Measurements from ENCODE around the gene IFNG.

IFNG gene

DNA sequence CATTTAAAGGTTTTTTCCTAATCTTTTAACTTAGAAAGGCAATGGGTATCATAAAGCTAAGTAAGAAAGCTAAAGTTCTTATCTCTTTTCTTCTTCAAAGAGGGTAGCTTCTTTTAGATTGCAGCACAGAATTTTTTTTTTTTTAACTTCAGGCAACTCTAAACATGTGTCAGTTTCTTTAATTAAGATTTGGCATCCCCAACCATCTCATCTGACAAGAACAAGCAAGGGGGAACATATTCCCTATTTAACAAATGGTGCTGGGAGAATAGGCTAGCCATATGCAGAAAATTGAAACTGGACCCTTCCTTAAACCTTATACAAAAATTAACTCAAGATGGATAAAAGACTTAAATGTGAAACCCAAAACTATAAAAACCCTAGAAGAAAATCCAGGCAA lies 14.3 kb upstream of the IFNG start:
- H3K36me3 ChIP-seq: no peaks in the 10 kb centered on the region
- H3K4me2 ChIP-seq: no peak overlapping the region
- no peaks in the 10 kb centered on the region for H3K27me3 ChIP-seq
- H3K4me1 ChIP-seq: peaks cover 0 to 12% (median 7%) of the 10 kb centered on the region in 10 experiments; a peak in 12 of 20 replicates
- H3K27ac ChIP-seq: no peak overlapping the region
- TF ChIP-seq Cebpa-rat (IDR thresholded peaks at IDR 0.05): no peak
- H3K9me3 ChIP-seq (replicated peaks in 1 of 11): peaks cover 0 to 5% (median 0%) of the 10 kb centered on the region in 11 experiments; a peak in 3 of 22 replicates
- no peaks in the 10 kb centered on the region for H4K20me1 ChIP-seq
- H3K4me3 ChIP-seq: no peak overlapping the region
- H3K9ac ChIP-seq: no peak overlapping the region

GRCh38 chr12:68170726-68171125 lies 11.2 kb upstream of the IFNG start:
- Histone ChIP-seq H3K36me3 (no peaks in the 10 kb centered on the region), H3K9me3 (replicated peaks in 1 of 11) (peaks cover 0 to 5% (median 0%) of the 10 kb centered on the region in 11 experiments; a peak in 3 of 22 replicates), H3K4me1 (peaks cover 0 to 7% (median 3%) of the 10 kb centered on the region in 10 experiments; a peak in 12 of 20 replicates), H3K4me3 (no peak overlapping the region), H4K20me1 (no peaks in the 10 kb centered on the region), H3K9ac (no peak overlapping the region), H3K27ac (no peak overlapping the region), H3K4me2 (no peak overlapping the region), H3K27me3 (no peaks in the 10 kb centered on the region)
- TF ChIP-seq Cebpa-rat (IDR thresholded peaks at IDR 0.05): no peak

- H3K4me2 ChIP-seq: no peak overlapping the region
- H3K9me3 ChIP-seq (replicated peaks in 1 of 11): peaks cover 0 to 4% (median 0%) of the 10 kb centered on the region in 11 experiments; a peak in 2 of 22 replicates
- no peaks in the 10 kb centered on the region for H3K27me3 ChIP-seq
- H4K20me1 ChIP-seq: no peaks in the 10 kb centered on the region
- H3K9ac ChIP-seq: no peak overlapping the region
- 0 out of 20 replicates have a peak, but pooled peaks cover 0 to 3% (median 0%) of the 10 kb centered on the region in 10 experiments for H3K4me1 ChIP-seq
- H3K36me3 ChIP-seq: no peaks in the 10 kb centered on the region
- TF ChIP-seq Cebpa-rat (IDR thresholded peaks at IDR 0.05): no peak
- no peak overlapping the region for H3K4me3 ChIP-seq
- H3K27ac ChIP-seq: no peak overlapping the region
Measured at GRCh38 chr12:68169213-68169889, 9.8 kb upstream of the IFNG start.

DNA sequence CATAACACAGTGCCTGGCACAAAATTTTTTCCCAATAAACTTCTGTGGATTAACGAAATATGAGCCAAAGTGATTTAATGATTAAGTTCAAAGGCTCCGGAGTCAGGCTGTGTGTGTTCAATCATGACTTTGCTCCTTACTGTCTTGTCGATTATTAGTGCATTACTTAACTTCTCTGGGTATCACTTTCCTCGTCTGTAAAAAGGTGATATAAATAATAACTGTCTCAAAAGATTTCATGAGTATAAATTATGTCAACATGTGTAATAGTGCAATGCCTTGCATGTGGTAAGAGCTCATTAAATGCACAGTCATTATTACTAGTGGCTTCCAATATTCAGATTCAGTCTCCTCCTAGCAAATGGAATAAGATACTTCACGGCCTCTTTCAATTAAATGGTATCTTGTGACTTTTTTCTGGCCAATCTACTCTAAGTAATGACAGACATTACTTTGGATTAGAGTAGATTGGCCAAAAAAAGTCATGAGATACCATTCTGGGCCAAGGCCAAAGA lies 6.8 kb upstream of the IFNG start:
- Histone ChIP-seq H3K27ac (no peak overlapping the region), H3K27me3 (no peaks in the 10 kb centered on the region), H3K36me3 (no peaks in the 10 kb centered on the region), H3K9me3 (replicated peaks in 1 of 11) (no peaks in the 10 kb centered on the region), H3K4me1 (0 out of 20 replicates have a peak, but pooled peaks cover 0 to 3% (median 0%) of the 10 kb centered on the region in 10 experiments), H3K4me3 (no peak overlapping the region), H4K20me1 (no peaks in the 10 kb centered on the region), H3K4me2 (no peak overlapping the region), H3K9ac (no peak overlapping the region)
- no peak for TF ChIP-seq Cebpa-rat (IDR thresholded peaks at IDR 0.05)

DNA sequence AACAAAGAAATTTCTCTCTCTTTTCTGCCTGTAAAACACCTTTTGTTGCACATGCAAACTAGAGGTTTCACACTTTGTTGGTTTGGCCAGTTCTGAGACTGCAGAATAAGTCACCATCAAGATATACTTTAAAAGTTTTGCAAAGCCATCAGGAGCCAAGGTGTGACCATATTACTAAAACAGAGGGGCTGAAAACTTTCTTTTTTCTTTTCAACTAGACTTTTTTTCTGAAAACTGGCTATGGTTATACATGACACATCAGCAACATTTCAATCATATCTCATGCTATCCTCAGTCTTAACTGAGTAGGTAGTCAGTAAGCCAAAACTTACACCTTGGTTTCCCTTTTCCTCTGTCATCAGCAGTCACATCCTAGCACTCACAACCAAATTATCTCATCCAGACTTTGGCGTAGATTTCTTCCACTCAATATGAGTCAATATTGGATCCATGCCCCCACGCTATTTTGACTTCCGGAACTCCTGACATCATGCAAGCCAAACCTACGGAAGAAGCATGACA lies 4.1 kb upstream of the IFNG start:
- Histone ChIP-seq H3K27ac (no peak overlapping the region), H3K4me1 (0 out of 20 replicates have a peak, but pooled peaks cover 0 to under 1% (median 0%) of the 10 kb centered on the region in 10 experiments), H4K20me1 (no peaks in the 10 kb centered on the region), H3K27me3 (no peaks in the 10 kb centered on the region), H3K4me2 (no peak overlapping the region), H3K9ac (no peak overlapping the region), H3K4me3 (no peak overlapping the region), H3K9me3 (replicated peaks in 1 of 11) (no peaks in the 10 kb centered on the region), H3K36me3 (no peaks in the 10 kb centered on the region)
- no peak for TF ChIP-seq Cebpa-rat (IDR thresholded peaks at IDR 0.05)

DNA sequence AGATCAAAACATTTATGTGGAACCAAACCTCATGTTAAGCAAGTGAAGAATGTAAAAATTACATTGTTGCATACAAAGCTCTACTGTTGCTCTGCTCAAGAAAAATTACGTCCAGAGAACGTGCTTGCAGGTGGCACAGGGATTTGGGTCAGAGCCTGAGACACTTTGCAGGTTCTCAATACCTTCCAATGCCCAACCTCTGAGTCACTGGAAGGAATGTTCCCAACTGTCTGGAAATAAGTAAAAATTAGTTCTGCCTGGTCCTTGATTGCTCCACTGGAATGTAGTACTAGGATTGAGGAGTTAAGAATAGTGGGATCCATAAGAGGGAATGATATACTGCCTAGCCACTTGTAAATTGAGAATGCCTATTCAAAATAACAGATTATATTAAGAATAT lies 2.8 kb upstream of the IFNG start:
- H3K36me3 ChIP-seq: no peaks in the 10 kb centered on the region
- H3K9me3 ChIP-seq (replicated peaks in 1 of 11): no peaks in the 10 kb centered on the region
- H3K9ac ChIP-seq: no peak overlapping the region
- no peak overlapping the region for H3K4me3 ChIP-seq
- no peaks in the 10 kb centered on the region for H3K27me3 ChIP-seq
- TF ChIP-seq Cebpa-rat (IDR thresholded peaks at IDR 0.05): no peak
- H3K27ac ChIP-seq: no peak overlapping the region
- no peak overlapping the region for H3K4me2 ChIP-seq
- H4K20me1 ChIP-seq: no peaks in the 10 kb centered on the region
- peaks cover 0 to 9% (median 0%) of the 10 kb centered on the region in 10 experiments; a peak in 3 of 20 replicates for H3K4me1 ChIP-seq

DNA sequence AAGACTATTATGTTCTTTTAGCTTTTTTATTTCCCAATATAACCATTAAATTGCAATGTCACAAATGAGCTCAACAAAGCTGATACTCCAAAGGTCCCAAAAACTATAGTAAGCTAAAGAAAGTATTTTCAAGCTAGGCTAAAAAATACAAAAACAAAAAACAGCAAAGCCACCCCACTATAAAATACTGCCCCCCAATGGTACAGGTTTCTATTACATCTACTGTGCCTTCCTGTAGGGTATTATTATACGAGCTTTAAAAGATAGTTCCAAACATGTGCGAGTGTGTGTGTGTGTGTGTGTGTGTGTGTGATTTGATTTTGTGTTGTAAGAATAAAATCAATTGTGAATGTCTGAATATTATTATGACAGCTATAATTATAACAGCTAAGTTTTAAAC lies 1.1 kb downstream of the IFNG start:
- Histone ChIP-seq H3K36me3 (no peaks in the 10 kb centered on the region), H4K20me1 (no peaks in the 10 kb centered on the region)
- TF ChIP-seq Cebpa-rat (IDR thresholded peaks at IDR 0.05): no peak

DNA sequence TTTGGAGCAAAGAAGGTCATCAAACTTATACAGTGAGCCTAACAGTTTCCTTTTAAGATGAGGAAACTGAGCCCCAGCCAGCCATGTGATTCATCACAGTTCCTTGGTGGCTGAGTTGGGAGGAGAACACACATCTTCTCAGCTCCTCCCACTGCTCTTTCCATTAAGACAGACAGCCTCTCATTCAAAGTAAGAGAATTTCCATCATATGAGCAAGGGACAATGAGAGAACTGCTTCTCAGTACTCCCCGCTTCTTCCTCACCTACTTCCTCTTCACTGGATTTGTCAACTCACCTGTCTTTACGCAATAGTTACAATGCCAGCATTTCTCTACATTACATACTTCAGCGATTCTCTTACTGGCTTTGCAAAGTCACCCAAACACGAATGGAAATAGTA lies 2.2 kb downstream of the IFNG start:
- no peak for TF ChIP-seq Cebpa-rat (IDR thresholded peaks at IDR 0.05)
- H3K27ac ChIP-seq: no peak overlapping the region
- H3K4me2 ChIP-seq: peak overlapping the region in 2 of 11 experiments; percentile 19 to 32; a peak in 2 of 22 replicates
- no peaks in the 10 kb centered on the region for H4K20me1 ChIP-seq
- H3K9ac ChIP-seq: no peak overlapping the region
- peaks cover 0 to 5% (median 0%) of the 10 kb centered on the region in 11 experiments; a peak in 2 of 22 replicates for H3K9me3 ChIP-seq (replicated peaks in 1 of 11)
- H3K36me3 ChIP-seq: no peaks in the 10 kb centered on the region
- H3K4me1 ChIP-seq: peaks cover 0 to 14% (median 0%) of the 10 kb centered on the region in 10 experiments; a peak in 3 of 20 replicates
- no peaks in the 10 kb centered on the region for H3K27me3 ChIP-seq
- no peak overlapping the region for H3K4me3 ChIP-seq

More for the DNA sequence above, 1.1 kb downstream of the IFNG start:
- no peaks in the 10 kb centered on the region for H3K27me3 ChIP-seq
- H3K9ac ChIP-seq: no peak overlapping the region
- H3K4me2 ChIP-seq: no peak overlapping the region
- H3K4me1 ChIP-seq: peaks cover 0 to 14% (median 0%) of the 10 kb centered on the region in 10 experiments; a peak in 3 of 20 replicates
- H3K4me3 ChIP-seq: no peak overlapping the region
- H3K9me3 ChIP-seq (replicated peaks in 1 of 11): no peaks in the 10 kb centered on the region
- no peak overlapping the region for H3K27ac ChIP-seq

GRCh38 chr12:68156636-68157035 lies 2.9 kb downstream of the IFNG start:
- Histone ChIP-seq H4K20me1 (no peaks in the 10 kb centered on the region), H3K4me1 (peaks cover 0 to 14% (median 0%) of the 10 kb centered on the region in 10 experiments; a peak in 3 of 20 replicates), H3K27ac (no peak overlapping the region), H3K9me3 (replicated peaks in 1 of 11) (peaks cover 0 to 12% (median under 1%) of the 10 kb centered on the region in 11 experiments; a peak in 8 of 22 replicates), H3K4me3 (no peak overlapping the region), H3K27me3 (no peaks in the 10 kb centered on the region), H3K9ac (no peak overlapping the region), H3K4me2 (no peak overlapping the region), H3K36me3 (no peaks in the 10 kb centered on the region)
- no peak for TF ChIP-seq Cebpa-rat (IDR thresholded peaks at IDR 0.05)
